Prostate gland (tissue), 2 donors: Measurements from ENCODE around the gene ZNF775.

Experiments
- POLR2A ChIP-seq: fragments of 450-650 bp; IDR thresholded peaks from one replicate; pipeline ENCODE4 v1.6.1; 2016; ENCODE audit warnings: antibody characterized with exemption, mild to moderate bottlenecking
- TF ChIP-seq, protein P1 (sequence below), 4 experiments: fragments of 200-600 bp in 2 of 4; fragments of 450-650 bp in 2 of 4; sonication (generic) in 2 of 4; IDR thresholded peaks; 1 replicate in 3 of 4; 2 replicates in 1 of 4; pipeline ENCODE4 v1.5.1; 2016 to 2019; ENCODE audit warnings: antibody characterized with exemption in 4 of 4, mild to moderate bottlenecking in 2 of 4, moderate library complexity in 2 of 4

DNA sequence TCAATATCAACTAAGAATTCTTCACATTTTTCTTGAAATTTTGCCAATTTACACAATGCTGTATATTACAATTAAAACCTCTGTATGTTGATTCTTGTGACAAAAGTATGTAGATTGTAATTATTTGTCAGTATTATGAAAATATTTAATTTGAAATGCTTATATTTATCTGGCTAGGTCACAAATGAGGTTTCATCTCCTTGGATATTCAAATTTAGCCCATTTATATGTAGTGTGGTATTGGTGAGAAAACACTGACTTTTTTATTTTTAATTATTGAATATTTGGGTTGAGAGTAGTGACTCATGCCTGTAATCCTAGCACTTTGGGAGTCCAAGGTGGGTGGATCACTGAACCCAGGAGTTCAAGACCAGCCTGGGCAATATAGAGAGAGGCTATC, 34.8 kb upstream of the ZNF775 start:
- TF ChIP-seq, protein P1, sequence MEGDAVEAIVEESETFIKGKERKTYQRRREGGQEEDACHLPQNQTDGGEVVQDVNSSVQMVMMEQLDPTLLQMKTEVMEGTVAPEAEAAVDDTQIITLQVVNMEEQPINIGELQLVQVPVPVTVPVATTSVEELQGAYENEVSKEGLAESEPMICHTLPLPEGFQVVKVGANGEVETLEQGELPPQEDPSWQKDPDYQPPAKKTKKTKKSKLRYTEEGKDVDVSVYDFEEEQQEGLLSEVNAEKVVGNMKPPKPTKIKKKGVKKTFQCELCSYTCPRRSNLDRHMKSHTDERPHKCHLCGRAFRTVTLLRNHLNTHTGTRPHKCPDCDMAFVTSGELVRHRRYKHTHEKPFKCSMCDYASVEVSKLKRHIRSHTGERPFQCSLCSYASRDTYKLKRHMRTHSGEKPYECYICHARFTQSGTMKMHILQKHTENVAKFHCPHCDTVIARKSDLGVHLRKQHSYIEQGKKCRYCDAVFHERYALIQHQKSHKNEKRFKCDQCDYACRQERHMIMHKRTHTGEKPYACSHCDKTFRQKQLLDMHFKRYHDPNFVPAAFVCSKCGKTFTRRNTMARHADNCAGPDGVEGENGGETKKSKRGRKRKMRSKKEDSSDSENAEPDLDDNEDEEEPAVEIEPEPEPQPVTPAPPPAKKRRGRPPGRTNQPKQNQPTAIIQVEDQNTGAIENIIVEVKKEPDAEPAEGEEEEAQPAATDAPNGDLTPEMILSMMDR (IDR thresholded peaks at IDR 0.05): no peak
- no peak for TF ChIP-seq POLR2A
